ENCODE results near the gene LTA4H. TPM values are rescaled to one million over a fixed set of nuclear protein-coding genes. Genes with fewer than 3 reads are reported as not detected.
A peak's percentile ranks its signal among the peaks of the same experiment; 100 is the strongest.

Gene LTA4H
- total and polyA plus RNA-seq, 2 of the 4 experiments (the other 2 are of a cell fraction): 41.0 to 43.3 TPM

DNA sequence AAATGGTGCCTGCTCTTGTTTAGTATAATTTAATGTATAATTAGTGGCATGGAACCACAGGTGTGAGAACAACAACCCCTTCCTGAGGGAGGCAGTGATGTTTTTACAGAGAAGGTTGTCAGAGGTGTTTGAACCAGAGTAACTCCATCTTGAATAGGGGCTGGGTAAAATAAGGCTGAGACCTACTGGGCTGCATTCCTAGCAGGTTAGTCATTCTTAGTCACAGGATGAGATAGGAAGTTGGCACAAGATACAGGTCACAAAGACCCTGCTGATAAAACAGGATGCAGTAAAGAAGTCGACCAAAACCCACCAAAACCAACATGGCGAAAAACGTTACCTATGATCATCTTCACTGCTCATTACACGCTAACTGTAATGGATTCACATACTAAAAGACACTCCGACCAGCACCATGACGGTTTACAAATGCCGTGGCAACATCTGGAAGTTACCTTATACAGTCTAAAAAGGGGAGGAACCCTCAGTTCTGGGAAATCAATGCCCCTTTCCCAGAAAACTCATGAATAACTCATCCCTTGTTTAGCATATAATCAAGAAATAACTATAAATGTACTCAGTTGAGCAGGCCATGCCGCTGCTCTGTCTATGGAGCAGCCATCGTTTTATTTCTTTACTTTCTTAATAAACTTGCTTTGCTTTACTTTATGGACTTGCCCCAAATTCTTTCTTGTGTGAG is 47.8 kb upstream of the LTA4H start:
- H2BK5ac ChIP-seq (ENCODE audit: low read depth, low read length, poor library complexity, severe bottlenecking): no peak overlapping the region
- dilution Hi-C loops (cut with HindIII; ENCODE audit: low sequenced_read_pairs, unreplicated experiment): no loop called here
- no peak overlapping the region for H2BK120ac ChIP-seq (ENCODE audit: low read depth, low read length)
- no peak overlapping the region for H3K56ac ChIP-seq (ENCODE audit: extremely low read depth, insufficient read depth, low read length)
- no peak for TF ChIP-seq RCOR1 (IDR thresholded peaks at IDR 0.05; ENCODE audit: insufficient replicate concordance, low read length)
- TF ChIP-seq RFX5 (IDR thresholded peaks at IDR 0.05; ENCODE audit: low read depth, low read length): no peak
- TF ChIP-seq, protein P1, sequence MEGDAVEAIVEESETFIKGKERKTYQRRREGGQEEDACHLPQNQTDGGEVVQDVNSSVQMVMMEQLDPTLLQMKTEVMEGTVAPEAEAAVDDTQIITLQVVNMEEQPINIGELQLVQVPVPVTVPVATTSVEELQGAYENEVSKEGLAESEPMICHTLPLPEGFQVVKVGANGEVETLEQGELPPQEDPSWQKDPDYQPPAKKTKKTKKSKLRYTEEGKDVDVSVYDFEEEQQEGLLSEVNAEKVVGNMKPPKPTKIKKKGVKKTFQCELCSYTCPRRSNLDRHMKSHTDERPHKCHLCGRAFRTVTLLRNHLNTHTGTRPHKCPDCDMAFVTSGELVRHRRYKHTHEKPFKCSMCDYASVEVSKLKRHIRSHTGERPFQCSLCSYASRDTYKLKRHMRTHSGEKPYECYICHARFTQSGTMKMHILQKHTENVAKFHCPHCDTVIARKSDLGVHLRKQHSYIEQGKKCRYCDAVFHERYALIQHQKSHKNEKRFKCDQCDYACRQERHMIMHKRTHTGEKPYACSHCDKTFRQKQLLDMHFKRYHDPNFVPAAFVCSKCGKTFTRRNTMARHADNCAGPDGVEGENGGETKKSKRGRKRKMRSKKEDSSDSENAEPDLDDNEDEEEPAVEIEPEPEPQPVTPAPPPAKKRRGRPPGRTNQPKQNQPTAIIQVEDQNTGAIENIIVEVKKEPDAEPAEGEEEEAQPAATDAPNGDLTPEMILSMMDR (conservative IDR thresholded peaks at IDR 0.05; ENCODE audit: low read depth, low read length): no peak
- no peak for TF ChIP-seq POLR2A (IDR thresholded peaks at IDR 0.05; ENCODE audit: low read depth, low read length)
- no peak for TF ChIP-seq RAD21 (IDR thresholded peaks at IDR 0.05; ENCODE audit: low read length)
- H3K27me3 ChIP-seq (ENCODE audit: control insufficient read depth, insufficient read depth, low read length): peaks cover 1% of the 10 kb centered on the region; the same call in 1 of the 2 replicates
- H3K4me3 ChIP-seq (ENCODE audit: insufficient read depth, low read depth, low read length): no peak overlapping the region
- H4K8ac ChIP-seq (ENCODE audit: low read depth in 2 of 2, low read length in 2 of 2): no peak overlapping the region
- H3K9me3 ChIP-seq (ENCODE audit: control insufficient read depth, insufficient read depth, low read length): no peaks in the 10 kb centered on the region
- H2AFZ ChIP-seq (replicated peaks; ENCODE audit: low read length, poor library complexity): no peak overlapping the region
- no peak overlapping the region for H2AK9ac ChIP-seq (replicated peaks; ENCODE audit: low read depth, low read length, poor library complexity)
- H3K4ac ChIP-seq (ENCODE audit: low read depth, low read length): no peak overlapping the region
- no peak overlapping the region for H3K14ac ChIP-seq (replicated peaks; ENCODE audit: low read depth, low read length)
- peaks cover 3% of the 10 kb centered on the region; the same call in 1 of the 2 replicates for H3K9me1 ChIP-seq (ENCODE audit: insufficient read depth, low read length)
- no peak overlapping the region for H3K9ac ChIP-seq (ENCODE audit: low read depth, low read length)
- no peaks in the 10 kb centered on the region for H3K79me1 ChIP-seq (ENCODE audit: low read depth in 1 of 2, low read length in 2 of 2)
- DNase-seq (peak; percentile 11), ATAC-seq (ENCODE audit: low read depth) (no peak)
- no peaks in the 10 kb centered on the region for H4K20me1 ChIP-seq (ENCODE audit: insufficient read depth, low read length)
- no peak overlapping the region for H2BK20ac ChIP-seq (ENCODE audit: low read depth, low read length)
- CTCF ChIA-PET: no interaction called here
- H3K4me2 ChIP-seq (ENCODE audit: low read depth, low read length): no peak overlapping the region
- no peak overlapping the region for H3K23ac ChIP-seq (ENCODE audit: low read depth, low read length)
- intact Hi-C loops (cut with micrococcal nuclease): no loop called here
- WGBS, 2 experiments (ENCODE audit: extremely low coverage in 2 of 2, insufficient read length in 1 of 2): no CpG with 5 or more reads among the region's 9 CpGs
- H3K18ac ChIP-seq (ENCODE audit: low read depth, low read length): no peak overlapping the region
- no peak overlapping the region for H2AK5ac ChIP-seq (ENCODE audit: low read depth, low read length)
- H4K91ac ChIP-seq (ENCODE audit: insufficient read depth, low read depth, low read length): no peak overlapping the region
- in situ Hi-C loops (cut with MboI; ENCODE audit: low sequenced_read_pairs): no loop called here
- no TSS peak for BruUV-seq (replicated peaks)
- POLR2A ChIA-PET (ENCODE audit: unreplicated experiment): no interaction called here
- no peaks in the 10 kb centered on the region for H3K36me3 ChIP-seq (ENCODE audit: control insufficient read depth, insufficient read depth, low read length)
- no peak overlapping the region for H4K5ac ChIP-seq (ENCODE audit: low read depth, low read length)
- no peak overlapping the region for H3K27ac ChIP-seq (ENCODE audit: insufficient read depth, low read length)
- H3K4me1 ChIP-seq (ENCODE audit: control insufficient read depth, insufficient read depth, low read length): 0 out of 2 replicates have a peak, but pooled peaks cover 2% of the 10 kb centered on the region
- no peak overlapping the region for H2BK15ac ChIP-seq (ENCODE audit: low read depth, low read length)

Data from IMR-90 (cell line).